SKM-1 treated with dmso at 0.1 percent for 144 hours (cell line): ENCODE measurements around the gene RFPL3.

Experiments
- DNase-seq: peaks from one replicate; lab custom pipeline; 2025; ENCODE audit not compliant: unreplicated experiment; lab: John Stamatoyannopoulos, UW

Gene RFPL3

DNA sequence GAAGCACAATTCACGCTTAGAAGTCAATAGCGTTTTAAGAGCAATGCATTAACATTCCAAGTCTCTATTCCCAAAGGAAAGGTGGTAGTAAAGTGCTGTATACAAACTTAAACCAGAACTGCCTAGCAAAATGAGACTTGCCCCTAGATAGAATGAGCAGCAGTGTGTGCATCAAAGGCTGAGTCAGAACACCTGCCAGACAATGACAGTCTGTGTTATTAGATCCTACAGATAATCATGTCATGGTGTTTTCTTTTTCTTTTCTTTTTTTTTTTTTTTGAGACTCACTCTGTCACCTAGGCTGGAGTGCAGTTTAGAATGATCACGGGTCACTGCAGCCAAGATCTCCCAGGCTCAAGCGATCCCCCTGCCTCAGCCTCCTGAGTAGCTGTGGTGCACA is 52.8 kb downstream of the RFPL3 start:
- no peak for DNase-seq
